Lung (tissue), 16 donors: ENCODE data around the gene ACVR2B. TPM values are rescaled to one million over a fixed set of nuclear protein-coding genes. Genes with fewer than 3 reads are reported as not detected.
"Not testable (repeated sequence)": the region's sequence is repeated elsewhere in the genome, so short reads cannot be mapped to it uniquely, and the experiment has no call there.

ENCODE experiments used
- ATAC-seq: fragments of 200-7000 bp; cut with Tn5 transposase; one replicate; pipeline ENCODE4 v1.9.1; 2020; ENCODE audit warnings: moderate number of reproducible peaks; ENCODE audit not compliant: insufficient read depth, low FRiP score
- DNase-seq, 3 donors: peaks; one replicate each; pipeline ENCODE4 v3.0.0-alpha.2; 2013 to 2017
- H3K27ac ChIP-seq, 2 donors: one replicate each; pipeline ENCODE4 v1.5.1; 2013; ENCODE audit warnings: mild to moderate bottlenecking in 2 of 2, moderate library complexity in 2 of 2, control low read depth in 1 of 2, inconsistent platforms in 1 of 2, low read depth in 1 of 2, low read length in 1 of 2
- H3K27me3 ChIP-seq, 3 donors: one replicate each; pipeline ENCODE4 v1.5.1; 2013; ENCODE audit warnings: low read length in 2 of 3; ENCODE audit not compliant: control insufficient read depth in 3 of 3, insufficient read depth in 3 of 3
- H3K36me3 ChIP-seq, 4 donors: one replicate each; pipeline ENCODE4 v1.5.1; 2013; ENCODE audit warnings: low read length in 4 of 4, mild to moderate bottlenecking in 1 of 4, moderate library complexity in 1 of 4; ENCODE audit not compliant: control insufficient read depth in 4 of 4, insufficient read depth in 4 of 4
- H3K4me1 ChIP-seq, 5 donors: one replicate each; pipeline ENCODE4 v1.5.1; 2013; ENCODE audit warnings: low read length in 5 of 5, mild to moderate bottlenecking in 2 of 5, moderate library complexity in 1 of 5; ENCODE audit not compliant: control insufficient read depth in 5 of 5, insufficient read depth in 5 of 5
- H3K4me3 ChIP-seq: one replicate; pipeline ENCODE4 v1.5.1; 2013; ENCODE audit warnings: mild to moderate bottlenecking, control low read depth, moderate library complexity
- H3K9ac ChIP-seq, 2 donors: one replicate each; pipeline ENCODE4 v1.5.1; 2013; ENCODE audit warnings: low read length in 2 of 2, control low read depth in 1 of 2; ENCODE audit not compliant: insufficient read depth in 1 of 2
- H3K9me3 ChIP-seq, 4 donors: one replicate each; pipeline ENCODE4 v1.5.1; 2013; ENCODE audit warnings: low read length in 3 of 4, mild to moderate bottlenecking in 1 of 4, moderate library complexity in 1 of 4; ENCODE audit not compliant: control insufficient read depth in 4 of 4, insufficient read depth in 3 of 4
- CTCF ChIP-seq: IDR thresholded peaks from 2 replicates; pipeline ENCODE4 v1.5.1; 2012; ENCODE audit warnings: mild to moderate bottlenecking; ENCODE audit errors: control extremely low read depth, extremely low read depth
- WGBS, 2 donors: extraction: QIAGEN DNeasy Blood & Tissue Kit; methylation state at CpG; one replicate each; pipeline ENCODE4 v1.1.7; 2013; 5-methylcytosine and 5-hydroxymethylcytosine counted together
- long read RNA-seq, 5 donors: transcript quantifications; one replicate each; lab custom pipeline, GENCODE V29; 2026
- polyA plus RNA-seq, 2 donors: library from polyadenylated mRNA; stranded (reverse); fragments of 200-250 nt; gene quantifications; one replicate each; pipeline ENCODE4 v1.2.1, GENCODE V29; 2013
- total RNA-seq, 2 donors: library from RNA; depleted of rRNA in 1 of 2; stranded (reverse); fragments of >200 nt in 1 of 2; gene quantifications; one replicate each; pipeline ENCODE4 v1.2.1, GENCODE V29; 2014 to 2021
- donor health status: control.
- donor health status: control.
- donor health status: Bipolar disorder and iron deficiency.
- donor health status: healthy.
- donor health status: DM: yes; HTN: yes; CAD: no.

Gene ACVR2B
- 10 to 100 TPM in 1 of 2 donors, 1 to 10 TPM in 1; 5.9 to 16.0 TPM for total RNA-seq
- polyA plus RNA-seq: 1 to 10 TPM in 1 of 2 donors, under 1 TPM in 1; 0.80 to 1.2 TPM
- long read RNA-seq, donor 1, full-length matches to known transcripts: 1 of 1 reads
- long read RNA-seq, donor 1, partial matches to known transcripts: 0 of 1 reads
- long read RNA-seq, donor 1, other reads (novel, unspliced or antisense): 0 of 1 reads
- long read RNA-seq, donor 2: 0 reads
- long read RNA-seq, donor 3: 0 reads
- long read RNA-seq, donor 4: 0 reads
- long read RNA-seq, donor 5, full-length matches to known transcripts: 3 of 3 reads
- long read RNA-seq, donor 5, partial matches to known transcripts: 0 of 3 reads
- long read RNA-seq, donor 5, other reads (novel, unspliced or antisense): 0 of 3 reads

- no peak for TF ChIP-seq CTCF
- DNase-seq: peak; percentile 89 to 95 (median 93)
- H3K9ac ChIP-seq: peak within 1 kb of the TSS in 1 of 2 donors; percentile 44
- peaks cover 0 to 18% (median 0%) of the 10 kb centered on the region in 5 donors for H3K4me1 ChIP-seq
- peak within 1 kb of the TSS; percentile 66 for H3K4me3 ChIP-seq
- WGBS, 2 donors: 7 to 10% methylated on average over 38 to 48 of the region's 48 CpGs
- no peaks in the 10 kb centered on the region for H3K27me3 ChIP-seq
- peak within 1 kb of the TSS; percentile 91 for H3K27ac ChIP-seq
- peak; percentile 68 for ATAC-seq
- no peaks in the 10 kb centered on the region for H3K9me3 ChIP-seq
- H3K36me3 ChIP-seq: no peaks in the 10 kb centered on the region
These were observed at the start of gene ACVR2B for GRCh38 chr3:38453075-38453912. ACVR2B (plus strand) TSS chr3:38453890; CDS start chr3:38454323, 433 bp downstream.

GRCh38 chr3:38404286-38404685 lies 49.4 kb upstream of the ACVR2B start:
- Histone ChIP-seq H3K9me3 (peaks cover 0 to 5% (median 1%) of the 10 kb centered on the region in 4 donors), H3K4me3 (no peak overlapping the region), H3K36me3 (peaks cover 5 to 19% (median 13%) of the 10 kb centered on the region in 4 donors), H3K4me1 (no peaks in the 10 kb centered on the region), H3K27me3 (no peaks in the 10 kb centered on the region), H3K9ac (no peak overlapping the region), H3K27ac (no peak overlapping the region)
- 85 to 99% methylated on average over 5 of the region's 5 CpGs for WGBS, 2 donors
- ATAC-seq: no peak
- no peak for TF ChIP-seq CTCF
- no peak for DNase-seq

- H3K27me3 ChIP-seq: no peaks in the 10 kb centered on the region
- no peaks in the 10 kb centered on the region for H3K36me3 ChIP-seq
- no peak for TF ChIP-seq CTCF
- no peak overlapping the region for H3K9ac ChIP-seq
- 75 to 90% methylated on average over 1 of the region's 1 CpG for WGBS, 2 donors
- no peaks in the 10 kb centered on the region for H3K9me3 ChIP-seq
- DNase-seq (no peak), ATAC-seq (no peak)
- H3K4me1 ChIP-seq: no peaks in the 10 kb centered on the region
- H3K4me3 ChIP-seq: no peak overlapping the region
- H3K27ac ChIP-seq: no peak overlapping the region
These were observed 42.1 kb upstream of the ACVR2B start for GRCh38 chr3:38411591-38411990.

GRCh38 chr3:38420758-38421157 lies 32.9 kb upstream of the ACVR2B start:
- 37 to 58% methylated on average over 5 of the region's 5 CpGs for WGBS, 2 donors

More at GRCh38 chr3:38420758-38421157, 32.9 kb upstream of the ACVR2B start:
- not testable (repeated sequence) for H3K9me3 ChIP-seq, DNase-seq, H3K27me3 ChIP-seq, H3K4me3 ChIP-seq, H3K27ac ChIP-seq, H3K4me1 ChIP-seq, H3K36me3 ChIP-seq, H3K9ac ChIP-seq, ATAC-seq
